Prostate gland (tissue), 2 donors: ENCODE measurements around the gene RPL9.

Source experiments
- POLR2A ChIP-seq: fragments of 450-650 bp; IDR thresholded peaks from one replicate; pipeline ENCODE4 v1.6.1; 2016; ENCODE audit warnings: antibody characterized with exemption, mild to moderate bottlenecking
- POLR2AphosphoS5 ChIP-seq: sonication (generic); formaldehyde crosslinking; IDR thresholded peaks from one replicate; pipeline ENCODE4 v1.6.1; 2017; ENCODE audit warnings: antibody characterized with exemption
- TF ChIP-seq, protein P1 (sequence below), 4 experiments: fragments of 200-600 bp in 2 of 4; fragments of 450-650 bp in 2 of 4; sonication (generic) in 2 of 4; IDR thresholded peaks; 1 replicate in 3 of 4; 2 replicates in 1 of 4; pipeline ENCODE4 v1.5.1; 2016 to 2019; ENCODE audit warnings: antibody characterized with exemption in 4 of 4, mild to moderate bottlenecking in 2 of 4, moderate library complexity in 2 of 4

- TF ChIP-seq, protein P1, sequence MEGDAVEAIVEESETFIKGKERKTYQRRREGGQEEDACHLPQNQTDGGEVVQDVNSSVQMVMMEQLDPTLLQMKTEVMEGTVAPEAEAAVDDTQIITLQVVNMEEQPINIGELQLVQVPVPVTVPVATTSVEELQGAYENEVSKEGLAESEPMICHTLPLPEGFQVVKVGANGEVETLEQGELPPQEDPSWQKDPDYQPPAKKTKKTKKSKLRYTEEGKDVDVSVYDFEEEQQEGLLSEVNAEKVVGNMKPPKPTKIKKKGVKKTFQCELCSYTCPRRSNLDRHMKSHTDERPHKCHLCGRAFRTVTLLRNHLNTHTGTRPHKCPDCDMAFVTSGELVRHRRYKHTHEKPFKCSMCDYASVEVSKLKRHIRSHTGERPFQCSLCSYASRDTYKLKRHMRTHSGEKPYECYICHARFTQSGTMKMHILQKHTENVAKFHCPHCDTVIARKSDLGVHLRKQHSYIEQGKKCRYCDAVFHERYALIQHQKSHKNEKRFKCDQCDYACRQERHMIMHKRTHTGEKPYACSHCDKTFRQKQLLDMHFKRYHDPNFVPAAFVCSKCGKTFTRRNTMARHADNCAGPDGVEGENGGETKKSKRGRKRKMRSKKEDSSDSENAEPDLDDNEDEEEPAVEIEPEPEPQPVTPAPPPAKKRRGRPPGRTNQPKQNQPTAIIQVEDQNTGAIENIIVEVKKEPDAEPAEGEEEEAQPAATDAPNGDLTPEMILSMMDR (IDR thresholded peaks at IDR 0.05) = no peak
- TF ChIP-seq POLR2A (no peak), POLR2AphosphoS5 (no peak)
Measured at GRCh38 chr4:39484582-39485272, 26.0 kb upstream of the RPL9 start.
